ENCODE data around the gene GARIN5A. TPM values are rescaled to one million over a fixed set of nuclear protein-coding genes. Genes with fewer than 3 reads are reported as not detected.
A peak's percentile ranks its signal among the peaks of the same experiment; 100 is the strongest.

GARIN5A gene
- total and polyA plus RNA-seq, 9 of the 15 experiments (the other 6 are each of a cell fraction or from before 2014, with no cell fraction given) = 0.10 to 0.82 (median 0.23) TPM; not detected in 2

DNA sequence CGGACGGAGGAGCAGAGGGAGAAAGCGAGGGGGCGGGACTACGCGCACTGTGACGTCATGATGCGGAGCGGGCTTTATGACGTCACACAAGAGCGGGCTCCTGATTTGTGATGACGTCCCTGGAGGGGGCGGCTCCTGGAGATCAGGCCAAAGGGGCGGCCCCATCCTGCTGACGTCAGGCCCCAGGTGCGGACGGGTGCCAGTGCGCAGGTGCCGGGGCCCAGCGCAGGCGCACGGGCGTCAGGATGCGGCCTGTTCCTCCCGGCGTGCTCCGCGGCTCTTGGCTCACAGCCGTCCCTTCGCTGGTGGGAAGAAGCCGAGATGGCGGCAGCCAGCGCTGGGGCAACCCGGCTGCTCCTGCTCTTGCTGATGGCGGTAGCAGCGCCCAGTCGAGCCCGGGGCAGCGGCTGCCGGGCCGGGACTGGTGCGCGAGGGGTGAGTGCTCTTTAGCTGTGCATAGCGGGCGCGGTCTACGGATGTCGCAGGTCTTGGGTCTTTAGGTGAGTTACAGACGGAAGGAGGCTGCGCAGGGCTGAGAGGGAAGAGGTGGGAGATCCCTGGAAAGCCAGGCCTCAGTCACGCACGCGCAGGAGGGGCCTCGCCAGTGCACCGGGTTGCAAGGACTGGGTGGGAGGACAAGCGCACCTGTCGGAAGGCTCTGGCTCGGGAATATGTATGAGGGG is at the start of gene GARIN5A, which contains the start of gene EMC10 (continued):
- TF ChIP-seq, protein P1, sequence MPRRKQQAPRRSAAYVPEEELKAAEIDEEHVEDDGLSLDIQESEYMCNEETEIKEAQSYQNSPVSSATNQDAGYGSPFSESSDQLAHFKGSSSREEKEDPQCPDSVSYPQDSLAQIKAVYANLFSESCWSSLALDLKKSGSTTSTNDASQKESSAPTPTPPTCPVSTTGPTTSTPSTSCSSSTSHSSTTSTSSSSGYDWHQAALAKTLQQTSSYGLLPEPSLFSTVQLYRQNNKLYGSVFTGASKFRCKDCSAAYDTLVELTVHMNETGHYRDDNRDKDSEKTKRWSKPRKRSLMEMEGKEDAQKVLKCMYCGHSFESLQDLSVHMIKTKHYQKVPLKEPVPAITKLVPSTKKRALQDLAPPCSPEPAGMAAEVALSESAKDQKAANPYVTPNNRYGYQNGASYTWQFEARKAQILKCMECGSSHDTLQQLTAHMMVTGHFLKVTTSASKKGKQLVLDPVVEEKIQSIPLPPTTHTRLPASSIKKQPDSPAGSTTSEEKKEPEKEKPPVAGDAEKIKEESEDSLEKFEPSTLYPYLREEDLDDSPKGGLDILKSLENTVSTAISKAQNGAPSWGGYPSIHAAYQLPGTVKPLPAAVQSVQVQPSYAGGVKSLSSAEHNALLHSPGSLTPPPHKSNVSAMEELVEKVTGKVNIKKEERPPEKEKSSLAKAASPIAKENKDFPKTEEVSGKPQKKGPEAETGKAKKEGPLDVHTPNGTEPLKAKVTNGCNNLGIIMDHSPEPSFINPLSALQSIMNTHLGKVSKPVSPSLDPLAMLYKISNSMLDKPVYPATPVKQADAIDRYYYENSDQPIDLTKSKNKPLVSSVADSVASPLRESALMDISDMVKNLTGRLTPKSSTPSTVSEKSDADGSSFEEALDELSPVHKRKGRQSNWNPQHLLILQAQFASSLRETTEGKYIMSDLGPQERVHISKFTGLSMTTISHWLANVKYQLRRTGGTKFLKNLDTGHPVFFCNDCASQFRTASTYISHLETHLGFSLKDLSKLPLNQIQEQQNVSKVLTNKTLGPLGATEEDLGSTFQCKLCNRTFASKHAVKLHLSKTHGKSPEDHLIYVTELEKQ (CRISPR knock-in tag; IDR thresholded peaks at IDR 0.05) = no peak
- no peak for TF ChIP-seq KAT8 (IDR thresholded peaks at IDR 0.05; ENCODE audit: low read depth)
- TF ChIP-seq ETV6 (IDR thresholded peaks at IDR 0.05; ENCODE audit: borderline replicate concordance in 1 of 2, low read depth in 2 of 2, low read length in 1 of 2) = no peak
- TF ChIP-seq ETV6 (CRISPR knock-in tag; IDR thresholded peaks at IDR 0.05; ENCODE audit: borderline replicate concordance) = no peak
- TF ChIP-seq MXI1 (IDR thresholded peaks at IDR 0.05; ENCODE audit: low read depth, low read length) = no peak
- TF ChIP-seq MAFK (IDR thresholded peaks at IDR 0.05; ENCODE audit: low read length) = peak; percentile 23; the same call in 1 of the 2 replicates
- 0 out of 2 replicates have a peak, but pooled peaks have one; percentile 16 for TF ChIP-seq CBFA2T2 (conservative IDR thresholded peaks at IDR 0.05)
- TF ChIP-seq IRF2 (CRISPR knock-in tag; IDR thresholded peaks at IDR 0.05) = no peak
- no peak for TF ChIP-seq OTX1 (CRISPR knock-in tag; IDR thresholded peaks at IDR 0.05)
- TF ChIP-seq, protein P2, sequence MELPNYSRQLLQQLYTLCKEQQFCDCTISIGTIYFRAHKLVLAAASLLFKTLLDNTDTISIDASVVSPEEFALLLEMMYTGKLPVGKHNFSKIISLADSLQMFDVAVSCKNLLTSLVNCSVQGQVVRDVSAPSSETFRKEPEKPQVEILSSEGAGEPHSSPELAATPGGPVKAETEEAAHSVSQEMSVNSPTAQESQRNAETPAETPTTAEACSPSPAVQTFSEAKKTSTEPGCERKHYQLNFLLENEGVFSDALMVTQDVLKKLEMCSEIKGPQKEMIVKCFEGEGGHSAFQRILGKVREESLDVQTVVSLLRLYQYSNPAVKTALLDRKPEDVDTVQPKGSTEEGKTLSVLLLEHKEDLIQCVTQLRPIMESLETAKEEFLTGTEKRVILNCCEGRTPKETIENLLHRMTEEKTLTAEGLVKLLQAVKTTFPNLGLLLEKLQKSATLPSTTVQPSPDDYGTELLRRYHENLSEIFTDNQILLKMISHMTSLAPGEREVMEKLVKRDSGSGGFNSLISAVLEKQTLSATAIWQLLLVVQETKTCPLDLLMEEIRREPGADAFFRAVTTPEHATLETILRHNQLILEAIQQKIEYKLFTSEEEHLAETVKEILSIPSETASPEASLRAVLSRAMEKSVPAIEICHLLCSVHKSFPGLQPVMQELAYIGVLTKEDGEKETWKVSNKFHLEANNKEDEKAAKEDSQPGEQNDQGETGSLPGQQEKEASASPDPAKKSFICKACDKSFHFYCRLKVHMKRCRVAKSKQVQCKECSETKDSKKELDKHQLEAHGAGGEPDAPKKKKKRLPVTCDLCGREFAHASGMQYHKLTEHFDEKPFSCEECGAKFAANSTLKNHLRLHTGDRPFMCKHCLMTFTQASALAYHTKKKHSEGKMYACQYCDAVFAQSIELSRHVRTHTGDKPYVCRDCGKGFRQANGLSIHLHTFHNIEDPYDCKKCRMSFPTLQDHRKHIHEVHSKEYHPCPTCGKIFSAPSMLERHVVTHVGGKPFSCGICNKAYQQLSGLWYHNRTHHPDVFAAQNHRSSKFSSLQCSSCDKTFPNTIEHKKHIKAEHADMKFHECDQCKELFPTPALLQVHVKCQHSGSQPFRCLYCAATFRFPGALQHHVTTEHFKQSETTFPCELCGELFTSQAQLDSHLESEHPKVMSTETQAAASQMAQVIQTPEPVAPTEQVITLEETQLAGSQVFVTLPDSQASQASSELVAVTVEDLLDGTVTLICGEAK (IDR thresholded peaks at IDR 0.05) = no peak
- TF ChIP-seq, protein P2 (CRISPR knock-in tag; IDR thresholded peaks at IDR 0.05) = no peak
- no peak for TF ChIP-seq CREB3 (tag; conservative IDR thresholded peaks at IDR 0.05; ENCODE audit: low read depth)
- TF ChIP-seq CREBBP (IDR thresholded peaks at IDR 0.05; ENCODE audit: low read depth, low read length) = no peak
